D721Med (cell line): Measurements from ENCODE around the gene PLA2R1.

Experiments
- DNase-seq: peaks from one replicate; pipeline ENCODE4 v3.0.0; 2011; ENCODE audit warnings: low spot score; ENCODE audit not compliant: insufficient read length
- FAIRE-seq: peaks from 2 replicates; lab custom pipeline; 2011; peaks lifted over from hg19 to GRCh38; lab: Jason Lieb, UNC
- CTCF ChIP-seq: IDR thresholded peaks from 2 replicates; pipeline ENCODE4 v1.5.1; 2012; ENCODE audit warnings: mild to moderate bottlenecking, control low read depth; ENCODE audit not compliant: insufficient read depth; ENCODE audit errors: missing control alignments

The PLA2R1 gene

GRCh38 chr2:159916511-159916910, 145.9 kb downstream of the PLA2R1 start:
- peak; percentile 92 for FAIRE-seq
- TF ChIP-seq CTCF: no peak

GRCh38 chr2:159913900-159914299, 148.5 kb downstream of the PLA2R1 start:
- no peak for TF ChIP-seq CTCF
- FAIRE-seq (no peak), DNase-seq (no peak)

More at GRCh38 chr2:159916511-159916910, 145.9 kb downstream of the PLA2R1 start:
- DNase-seq: peak; percentile 22

GRCh38 chr2:159912580-159912979, 149.8 kb downstream of the PLA2R1 start:
- TF ChIP-seq CTCF: no peak
- FAIRE-seq (no peak), DNase-seq (no peak)

- no peak for DNase-seq
- no peak for FAIRE-seq
- no peak for TF ChIP-seq CTCF
Observed at GRCh38 chr2:159910951-159911350, 151.5 kb downstream of the PLA2R1 start.

GRCh38 chr2:159908623-159909022, 153.8 kb downstream of the PLA2R1 start:
- FAIRE-seq (no peak), DNase-seq (no peak)
- TF ChIP-seq CTCF: no peak

GRCh38 chr2:159907909-159908308, 154.5 kb downstream of the PLA2R1 start:
- TF ChIP-seq CTCF: no peak
- FAIRE-seq (no peak), DNase-seq (no peak)

- FAIRE-seq: no peak
Observed at GRCh38 chr2:159905926-159906714, 156.3 kb downstream of the PLA2R1 start.

More at GRCh38 chr2:159905926-159906714, 156.3 kb downstream of the PLA2R1 start:
- no peak for TF ChIP-seq CTCF
- no peak for DNase-seq
